AG10803 (cell line): ENCODE measurements around the gene ORC6.

Experiments
- DNase-seq: peaks from one replicate; pipeline ENCODE4 v3.0.0; 2010; ENCODE audit warnings: low read depth
- H3K4me3 ChIP-seq: 2 replicates; pipeline ENCODE4 v1.5.1; 2011; ENCODE audit warnings: mild to moderate bottlenecking, low read length, control low read depth
- TF ChIP-seq, protein P1 (sequence below): conservative IDR thresholded peaks from 2 replicates; pipeline ENCODE4 v1.5.1; 2011; ENCODE audit warnings: mild to moderate bottlenecking, low read length, control low read depth, inconsistent platforms

ORC6 gene

GRCh38 chr16:46690281-46691178, 1.1 kb downstream of the ORC6 start:
- peak overlapping the region; percentile 96 for H3K4me3 ChIP-seq
- TF ChIP-seq, protein P1, sequence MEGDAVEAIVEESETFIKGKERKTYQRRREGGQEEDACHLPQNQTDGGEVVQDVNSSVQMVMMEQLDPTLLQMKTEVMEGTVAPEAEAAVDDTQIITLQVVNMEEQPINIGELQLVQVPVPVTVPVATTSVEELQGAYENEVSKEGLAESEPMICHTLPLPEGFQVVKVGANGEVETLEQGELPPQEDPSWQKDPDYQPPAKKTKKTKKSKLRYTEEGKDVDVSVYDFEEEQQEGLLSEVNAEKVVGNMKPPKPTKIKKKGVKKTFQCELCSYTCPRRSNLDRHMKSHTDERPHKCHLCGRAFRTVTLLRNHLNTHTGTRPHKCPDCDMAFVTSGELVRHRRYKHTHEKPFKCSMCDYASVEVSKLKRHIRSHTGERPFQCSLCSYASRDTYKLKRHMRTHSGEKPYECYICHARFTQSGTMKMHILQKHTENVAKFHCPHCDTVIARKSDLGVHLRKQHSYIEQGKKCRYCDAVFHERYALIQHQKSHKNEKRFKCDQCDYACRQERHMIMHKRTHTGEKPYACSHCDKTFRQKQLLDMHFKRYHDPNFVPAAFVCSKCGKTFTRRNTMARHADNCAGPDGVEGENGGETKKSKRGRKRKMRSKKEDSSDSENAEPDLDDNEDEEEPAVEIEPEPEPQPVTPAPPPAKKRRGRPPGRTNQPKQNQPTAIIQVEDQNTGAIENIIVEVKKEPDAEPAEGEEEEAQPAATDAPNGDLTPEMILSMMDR = no peak
- peak; percentile 24 for DNase-seq

DNA sequence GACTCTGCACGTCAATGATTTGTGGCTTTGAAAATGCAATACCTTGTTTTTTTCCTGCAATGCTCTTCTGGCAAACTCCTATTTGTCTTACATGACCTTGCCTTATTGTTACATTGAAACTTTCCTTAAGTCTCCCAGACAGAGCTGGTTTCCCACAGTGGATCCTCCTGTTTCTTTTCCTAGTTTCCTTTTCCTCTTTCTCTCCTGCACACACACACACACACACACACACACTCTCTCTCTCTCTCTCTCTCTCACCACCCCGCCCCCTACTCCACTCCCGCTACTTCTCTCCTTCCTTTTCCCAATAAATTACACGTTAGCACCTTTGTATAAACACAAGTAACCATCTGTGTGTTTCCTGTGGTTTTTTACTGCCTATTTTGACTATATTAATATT, 2.3 kb downstream of the ORC6 start:
- peak; percentile 42 for DNase-seq
- no peak overlapping the region for H3K4me3 ChIP-seq
- TF ChIP-seq, protein P1 = no peak

DNA sequence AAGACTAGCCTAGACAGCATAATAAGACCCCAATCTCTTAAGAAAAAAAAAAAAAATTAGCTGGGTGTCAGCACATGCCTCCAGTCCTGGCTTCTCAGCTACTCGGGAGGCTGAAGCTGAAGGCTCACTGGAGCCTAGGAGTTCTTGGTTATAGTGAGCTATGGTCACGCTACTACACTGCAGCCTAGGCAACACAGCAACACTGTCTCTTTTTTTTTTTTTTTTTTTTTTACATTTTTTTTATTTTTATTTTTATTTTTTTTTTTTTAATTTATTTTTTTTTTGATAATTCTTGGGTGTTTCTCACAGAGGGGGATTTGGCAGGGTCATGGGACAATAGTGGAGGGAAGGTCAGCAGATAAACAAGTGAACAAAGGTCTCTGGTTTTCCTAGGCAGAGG, 4.1 kb downstream of the ORC6 start:
- no peak overlapping the region for H3K4me3 ChIP-seq
- no peak for DNase-seq
- TF ChIP-seq, protein P1 = no peak

DNA sequence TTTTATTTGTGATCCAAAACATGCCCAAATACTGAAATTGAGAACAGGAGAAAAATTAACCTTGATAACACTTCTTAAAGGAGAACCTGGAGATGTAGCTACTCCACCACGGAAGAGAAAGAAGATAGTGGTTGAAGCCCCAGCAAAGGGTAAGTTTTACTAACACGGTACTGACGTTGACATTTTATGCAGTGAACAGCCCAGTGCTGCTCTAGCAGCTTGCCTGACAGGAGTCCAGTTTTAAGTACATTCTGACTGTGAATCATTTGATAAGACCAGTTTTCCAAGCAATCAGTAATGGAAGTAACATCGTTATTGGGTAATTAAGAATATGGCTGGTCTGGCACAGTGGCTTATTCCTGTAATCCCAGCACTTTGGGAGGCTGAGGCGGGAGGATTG, 6.5 kb downstream of the ORC6 start:
- TF ChIP-seq, protein P1 = no peak
- DNase-seq = no peak
- H3K4me3 ChIP-seq = no peak overlapping the region

DNA sequence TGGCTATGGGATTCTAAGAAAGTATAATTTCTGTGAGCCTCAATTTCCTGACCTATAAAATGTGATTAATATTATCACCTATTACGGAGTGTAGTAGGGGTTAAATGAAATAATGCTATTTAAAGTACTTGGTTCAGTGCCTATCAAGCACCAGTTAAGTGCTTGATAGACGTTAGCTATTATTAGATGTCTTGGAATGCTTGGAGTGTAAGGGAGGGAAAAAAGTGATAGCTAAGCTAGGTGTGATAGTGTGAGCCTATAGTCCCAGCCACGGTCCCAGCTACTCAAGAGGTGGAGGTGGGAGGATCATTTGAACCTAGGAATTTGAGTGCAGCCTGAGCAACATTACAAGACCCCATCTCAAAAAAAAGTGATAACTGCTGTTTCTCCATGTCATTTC, 7.5 kb downstream of the ORC6 start:
- TF ChIP-seq, protein P1 = no peak
- no peak for DNase-seq
- no peak overlapping the region for H3K4me3 ChIP-seq

DNA sequence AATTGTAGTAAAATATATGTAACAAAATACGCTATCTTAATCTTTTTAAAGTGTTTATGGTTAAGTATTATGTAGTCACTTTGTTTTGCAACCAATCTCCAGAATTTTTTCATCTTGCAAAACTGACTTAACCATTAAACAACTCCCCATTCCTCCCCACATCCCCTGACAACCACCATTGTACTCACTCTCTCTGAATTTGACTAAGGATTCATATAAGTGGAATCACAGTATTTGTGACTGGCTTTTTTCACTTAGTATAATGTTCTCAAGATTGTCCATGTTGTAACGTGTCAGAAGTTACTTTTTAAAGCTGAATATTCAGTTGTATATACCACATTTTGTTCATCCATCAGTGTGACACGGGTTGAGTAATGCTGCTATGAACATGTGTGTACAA, 10.6 kb downstream of the ORC6 start:
- no peak overlapping the region for H3K4me3 ChIP-seq
- TF ChIP-seq, protein P1 = no peak
- DNase-seq = no peak

- no peak for DNase-seq
- H3K4me3 ChIP-seq = no peak overlapping the region
- TF ChIP-seq, protein P1 = no peak
Measured at GRCh38 chr16:46701615-46702014, 12.2 kb downstream of the ORC6 start.
